OCI-LY3 (cell line): Measurements from ENCODE around the gene DDX20.

ENCODE experiments used
- CTCF ChIP-seq: fragments of 200-600, 300-600 bp; sonication (generic); IDR thresholded peaks from 2 replicates; pipeline ENCODE4 v1.5.1; 2014; ENCODE audit warnings: antibody characterized with exemption, low read length, low read depth
- EZH2phosphoT487 ChIP-seq: fragments of 200-600 bp; shearing (Covaris generic); IDR thresholded peaks from 2 replicates; pipeline ENCODE4 v1.6.1; 2018; ENCODE audit warnings: antibody characterized with exemption, mixed run types, low read depth

DNA sequence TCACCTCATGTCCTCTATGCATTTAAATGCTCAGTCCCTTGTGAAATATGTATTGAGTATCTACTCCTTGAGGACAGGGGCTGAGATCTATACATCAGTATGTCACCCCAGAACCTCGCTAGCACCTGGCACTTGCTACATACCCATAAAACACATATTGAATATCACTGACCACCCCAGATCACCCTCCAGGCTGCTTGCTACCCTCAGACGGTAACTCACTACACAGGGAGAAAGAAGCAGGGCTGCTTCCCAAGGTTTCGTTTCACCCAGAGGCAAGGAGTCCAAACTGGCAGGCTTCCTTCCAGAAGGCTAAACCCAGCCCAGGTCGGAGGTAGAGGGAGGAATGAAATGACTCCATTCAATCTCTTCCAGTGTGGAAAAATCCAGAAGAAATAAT is 25.0 kb upstream of the DDX20 start:
- TF ChIP-seq CTCF (no peak), EZH2phosphoT487 (no peak)
